HL-60 (cell line): ENCODE results near the gene CTRB2.

Experiments used
- DNase-seq, 2 experiments: peaks; one replicate each; pipeline ENCODE4 v3.0.0-alpha.2; 2010 to 2020; ENCODE audit warnings: low read depth in 1 of 2, low spot score in 1 of 2
- H3K27ac ChIP-seq: fragments of 250-450 bp; sonication (Bioruptor Pico); replicated peaks from 2 replicates; pipeline ENCODE4 v1.5.1; 2020; ENCODE audit warnings: mild to moderate bottlenecking, moderate library complexity
- H3K27me3 ChIP-seq: fragments of 250-450 bp; sonication (Bioruptor Pico); 2 replicates; pipeline ENCODE4 v1.5.1; 2021; ENCODE audit warnings: mild to moderate bottlenecking, moderate library complexity; ENCODE audit not compliant: insufficient read depth, poor library complexity, severe bottlenecking
- H3K4me3 ChIP-seq: replicated peaks from 2 replicates; pipeline ENCODE4 v1.5.1; 2011; ENCODE audit warnings: mild to moderate bottlenecking, control low read depth, low read length; ENCODE audit not compliant: insufficient read depth
- GABPA ChIP-seq: IDR thresholded peaks from 2 replicates; pipeline ENCODE4 v1.6.1; 2012; ENCODE audit warnings: low read depth
- POLR2AphosphoS5 ChIP-seq: IDR thresholded peaks from 2 replicates; pipeline ENCODE4 v1.6.1; 2012; ENCODE audit warnings: low read depth
- SPI1 ChIP-seq: IDR thresholded peaks from 2 replicates; pipeline ENCODE4 v1.6.1; 2012; ENCODE audit warnings: low read depth, mild to moderate bottlenecking, borderline replicate concordance
- TF ChIP-seq, protein P1 (sequence below): IDR thresholded peaks from one replicate; pipeline ENCODE4 v1.5.1; 2011; ENCODE audit warnings: low read length, control low read depth, inconsistent platforms; ENCODE audit not compliant: insufficient read depth
- TF ChIP-seq, protein P2 (sequence below): IDR thresholded peaks from 2 replicates; pipeline ENCODE4 v1.6.1; 2012; ENCODE audit warnings: low read depth; ENCODE audit not compliant: insufficient replicate concordance

The CTRB2 gene

DNA sequence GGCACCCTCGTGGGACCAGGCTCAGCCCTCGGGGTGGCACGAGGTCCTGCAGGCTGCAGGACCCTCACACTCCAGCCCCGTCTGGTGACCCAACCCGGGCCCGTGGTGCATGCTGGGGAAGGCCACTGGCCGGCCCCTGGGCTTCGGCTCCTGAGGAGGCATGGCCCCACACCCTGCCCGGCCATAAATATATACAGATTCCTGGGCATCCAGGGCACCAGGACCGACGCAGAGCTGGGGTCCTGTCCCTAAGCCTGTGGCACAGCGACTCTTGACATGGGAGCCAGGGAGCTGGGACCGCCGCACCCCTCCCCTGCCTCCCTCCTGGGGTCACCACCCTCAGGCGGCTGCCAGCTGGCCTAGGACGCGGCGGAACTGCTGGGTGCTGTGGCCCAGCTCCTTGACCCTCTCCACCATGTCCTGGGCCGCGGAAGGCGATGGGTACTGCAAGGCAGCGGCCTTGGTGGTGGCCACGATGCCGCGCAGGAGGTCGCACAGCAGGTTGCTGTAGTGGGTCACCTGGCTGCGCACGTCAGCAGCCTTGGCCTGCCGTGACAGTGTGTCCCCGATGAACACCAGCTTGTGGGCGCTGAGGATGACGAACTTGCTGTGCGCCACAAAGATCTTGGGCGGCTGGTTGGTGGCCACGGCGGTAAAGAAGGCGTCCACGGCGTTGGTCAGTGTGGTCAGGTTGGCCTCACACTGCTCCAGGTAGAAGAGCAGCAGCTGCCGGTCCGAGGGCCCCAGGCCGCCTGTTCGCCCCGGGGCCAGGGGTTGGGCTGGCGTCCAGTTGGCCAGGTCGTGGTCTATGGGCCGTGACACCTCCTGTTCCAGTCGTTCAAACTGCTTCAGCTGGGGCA is 22.4 kb upstream of the CTRB2 start:
- Histone ChIP-seq H3K27me3 (peaks cover 5% of the 10 kb centered on the region), H3K4me3 (no peak overlapping the region), H3K27ac (no peak overlapping the region)
- DNase-seq: no peak
- TF ChIP-seq, protein P1, sequence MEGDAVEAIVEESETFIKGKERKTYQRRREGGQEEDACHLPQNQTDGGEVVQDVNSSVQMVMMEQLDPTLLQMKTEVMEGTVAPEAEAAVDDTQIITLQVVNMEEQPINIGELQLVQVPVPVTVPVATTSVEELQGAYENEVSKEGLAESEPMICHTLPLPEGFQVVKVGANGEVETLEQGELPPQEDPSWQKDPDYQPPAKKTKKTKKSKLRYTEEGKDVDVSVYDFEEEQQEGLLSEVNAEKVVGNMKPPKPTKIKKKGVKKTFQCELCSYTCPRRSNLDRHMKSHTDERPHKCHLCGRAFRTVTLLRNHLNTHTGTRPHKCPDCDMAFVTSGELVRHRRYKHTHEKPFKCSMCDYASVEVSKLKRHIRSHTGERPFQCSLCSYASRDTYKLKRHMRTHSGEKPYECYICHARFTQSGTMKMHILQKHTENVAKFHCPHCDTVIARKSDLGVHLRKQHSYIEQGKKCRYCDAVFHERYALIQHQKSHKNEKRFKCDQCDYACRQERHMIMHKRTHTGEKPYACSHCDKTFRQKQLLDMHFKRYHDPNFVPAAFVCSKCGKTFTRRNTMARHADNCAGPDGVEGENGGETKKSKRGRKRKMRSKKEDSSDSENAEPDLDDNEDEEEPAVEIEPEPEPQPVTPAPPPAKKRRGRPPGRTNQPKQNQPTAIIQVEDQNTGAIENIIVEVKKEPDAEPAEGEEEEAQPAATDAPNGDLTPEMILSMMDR: no peak
- TF ChIP-seq GABPA: no peak

DNA sequence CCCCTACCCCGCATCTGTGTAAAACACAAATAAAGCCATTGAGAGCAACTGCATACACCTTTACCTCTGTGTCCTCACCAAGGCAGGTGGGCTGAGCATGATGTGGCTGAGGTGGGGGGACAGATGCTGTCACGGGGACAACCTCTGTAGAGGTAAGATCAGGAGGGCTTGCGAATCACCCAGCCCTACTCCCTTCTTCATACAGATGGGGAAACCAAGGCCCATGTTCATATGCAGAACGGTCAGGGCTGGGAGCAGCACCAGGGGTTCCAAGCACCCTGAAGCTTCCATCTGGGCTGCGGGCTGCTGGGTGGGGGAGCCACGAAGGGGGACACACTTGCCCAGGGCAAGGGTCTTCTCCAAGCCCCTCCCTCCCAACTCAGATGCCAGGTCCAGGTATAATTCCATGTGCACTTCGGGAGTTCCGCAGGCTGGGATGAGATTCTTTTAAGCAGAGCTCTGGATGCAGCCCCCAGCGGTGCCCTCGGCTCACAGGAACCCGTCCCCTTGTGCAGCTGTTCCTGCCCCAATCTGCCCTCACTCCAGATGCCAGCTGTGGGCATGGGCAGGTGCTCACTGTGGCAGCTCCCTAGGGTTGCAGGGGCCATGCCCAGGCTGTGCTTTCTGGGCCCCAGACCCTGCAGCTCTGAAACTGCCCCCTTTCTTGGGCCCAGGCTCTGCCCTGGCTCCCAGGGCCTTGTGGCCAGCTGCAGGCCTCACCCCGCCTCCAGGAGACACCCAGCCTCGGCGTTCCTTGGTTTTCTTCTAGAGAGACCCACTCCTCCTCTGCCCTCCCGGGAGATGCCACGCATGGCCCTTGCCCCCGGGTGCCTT is 21.4 kb upstream of the CTRB2 start:
- no peak overlapping the region for H3K27ac ChIP-seq

DNA sequence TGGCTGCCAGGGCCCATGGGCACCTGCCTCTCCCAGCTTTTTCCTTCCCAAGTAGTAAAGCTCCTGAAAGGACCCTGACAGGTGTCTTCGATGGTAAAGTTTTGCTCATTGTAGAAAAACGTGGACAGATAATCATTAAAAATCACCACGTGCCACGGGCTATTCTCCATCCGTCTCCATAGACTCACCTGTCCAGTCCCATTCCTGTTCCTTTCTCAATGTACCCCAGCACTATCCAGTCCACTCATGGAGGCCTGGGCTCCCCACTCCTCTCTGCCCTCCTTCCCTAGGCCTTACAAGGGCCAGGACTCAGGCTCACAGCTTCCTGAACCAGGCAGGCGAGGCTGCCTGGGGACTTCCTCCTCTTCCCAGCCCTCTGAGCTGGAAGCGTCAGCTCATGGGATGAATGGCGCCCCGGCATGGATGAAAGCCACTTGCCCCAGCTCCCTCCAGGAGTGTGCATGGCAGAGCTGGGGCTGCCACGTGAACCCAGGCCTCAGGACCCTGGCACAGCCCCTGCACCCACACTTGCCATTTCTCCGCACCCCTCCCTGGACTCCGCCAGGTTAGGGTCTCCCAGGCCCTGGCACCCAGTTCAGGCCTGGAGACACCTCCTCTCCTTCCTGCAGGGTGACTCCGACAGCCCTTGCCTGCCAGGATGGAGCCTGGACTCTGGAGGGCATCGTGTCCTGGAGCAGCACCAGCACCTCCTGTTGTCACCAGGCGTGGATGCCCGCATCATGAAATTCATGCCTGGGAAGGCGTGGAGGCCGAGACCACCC is 20.6 kb upstream of the CTRB2 start:
- no peak overlapping the region for H3K27ac ChIP-seq
- H3K27me3 ChIP-seq: peaks cover 5% of the 10 kb centered on the region

More for the DNA sequence above, 21.4 kb upstream of the CTRB2 start:
- H3K27me3 ChIP-seq: peaks cover 5% of the 10 kb centered on the region
- no peak for DNase-seq
- TF ChIP-seq, protein P2, sequence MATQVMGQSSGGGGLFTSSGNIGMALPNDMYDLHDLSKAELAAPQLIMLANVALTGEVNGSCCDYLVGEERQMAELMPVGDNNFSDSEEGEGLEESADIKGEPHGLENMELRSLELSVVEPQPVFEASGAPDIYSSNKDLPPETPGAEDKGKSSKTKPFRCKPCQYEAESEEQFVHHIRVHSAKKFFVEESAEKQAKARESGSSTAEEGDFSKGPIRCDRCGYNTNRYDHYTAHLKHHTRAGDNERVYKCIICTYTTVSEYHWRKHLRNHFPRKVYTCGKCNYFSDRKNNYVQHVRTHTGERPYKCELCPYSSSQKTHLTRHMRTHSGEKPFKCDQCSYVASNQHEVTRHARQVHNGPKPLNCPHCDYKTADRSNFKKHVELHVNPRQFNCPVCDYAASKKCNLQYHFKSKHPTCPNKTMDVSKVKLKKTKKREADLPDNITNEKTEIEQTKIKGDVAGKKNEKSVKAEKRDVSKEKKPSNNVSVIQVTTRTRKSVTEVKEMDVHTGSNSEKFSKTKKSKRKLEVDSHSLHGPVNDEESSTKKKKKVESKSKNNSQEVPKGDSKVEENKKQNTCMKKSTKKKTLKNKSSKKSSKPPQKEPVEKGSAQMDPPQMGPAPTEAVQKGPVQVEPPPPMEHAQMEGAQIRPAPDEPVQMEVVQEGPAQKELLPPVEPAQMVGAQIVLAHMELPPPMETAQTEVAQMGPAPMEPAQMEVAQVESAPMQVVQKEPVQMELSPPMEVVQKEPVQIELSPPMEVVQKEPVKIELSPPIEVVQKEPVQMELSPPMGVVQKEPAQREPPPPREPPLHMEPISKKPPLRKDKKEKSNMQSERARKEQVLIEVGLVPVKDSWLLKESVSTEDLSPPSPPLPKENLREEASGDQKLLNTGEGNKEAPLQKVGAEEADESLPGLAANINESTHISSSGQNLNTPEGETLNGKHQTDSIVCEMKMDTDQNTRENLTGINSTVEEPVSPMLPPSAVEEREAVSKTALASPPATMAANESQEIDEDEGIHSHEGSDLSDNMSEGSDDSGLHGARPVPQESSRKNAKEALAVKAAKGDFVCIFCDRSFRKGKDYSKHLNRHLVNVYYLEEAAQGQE: no peak
- TF ChIP-seq, protein P1: no peak
- TF ChIP-seq POLR2AphosphoS5: no peak
- no peak for TF ChIP-seq SPI1
- no peak for TF ChIP-seq GABPA
- H3K4me3 ChIP-seq: no peak overlapping the region

More for the DNA sequence above, 20.6 kb upstream of the CTRB2 start:
- TF ChIP-seq, protein P1: no peak
- TF ChIP-seq, protein P2: no peak
- TF ChIP-seq POLR2AphosphoS5: no peak
- TF ChIP-seq SPI1: no peak
- no peak for TF ChIP-seq GABPA
- no peak overlapping the region for H3K4me3 ChIP-seq
- no peak for DNase-seq
